Measurements from ENCODE around the gene IL17RB. TPM values are rescaled to one million over a fixed set of nuclear protein-coding genes. Genes with fewer than 3 reads are reported as not detected.

The IL17RB gene
- total and polyA plus RNA-seq, 2 of the 8 experiments (the other 6 are each of a cell fraction or from before 2014, with no cell fraction given) = 7.0 to 24.6 TPM

GRCh38 chr3:53803816-53804695 lies 42.3 kb upstream of the IL17RB start (continued):
- TF ChIP-seq, protein P1, sequence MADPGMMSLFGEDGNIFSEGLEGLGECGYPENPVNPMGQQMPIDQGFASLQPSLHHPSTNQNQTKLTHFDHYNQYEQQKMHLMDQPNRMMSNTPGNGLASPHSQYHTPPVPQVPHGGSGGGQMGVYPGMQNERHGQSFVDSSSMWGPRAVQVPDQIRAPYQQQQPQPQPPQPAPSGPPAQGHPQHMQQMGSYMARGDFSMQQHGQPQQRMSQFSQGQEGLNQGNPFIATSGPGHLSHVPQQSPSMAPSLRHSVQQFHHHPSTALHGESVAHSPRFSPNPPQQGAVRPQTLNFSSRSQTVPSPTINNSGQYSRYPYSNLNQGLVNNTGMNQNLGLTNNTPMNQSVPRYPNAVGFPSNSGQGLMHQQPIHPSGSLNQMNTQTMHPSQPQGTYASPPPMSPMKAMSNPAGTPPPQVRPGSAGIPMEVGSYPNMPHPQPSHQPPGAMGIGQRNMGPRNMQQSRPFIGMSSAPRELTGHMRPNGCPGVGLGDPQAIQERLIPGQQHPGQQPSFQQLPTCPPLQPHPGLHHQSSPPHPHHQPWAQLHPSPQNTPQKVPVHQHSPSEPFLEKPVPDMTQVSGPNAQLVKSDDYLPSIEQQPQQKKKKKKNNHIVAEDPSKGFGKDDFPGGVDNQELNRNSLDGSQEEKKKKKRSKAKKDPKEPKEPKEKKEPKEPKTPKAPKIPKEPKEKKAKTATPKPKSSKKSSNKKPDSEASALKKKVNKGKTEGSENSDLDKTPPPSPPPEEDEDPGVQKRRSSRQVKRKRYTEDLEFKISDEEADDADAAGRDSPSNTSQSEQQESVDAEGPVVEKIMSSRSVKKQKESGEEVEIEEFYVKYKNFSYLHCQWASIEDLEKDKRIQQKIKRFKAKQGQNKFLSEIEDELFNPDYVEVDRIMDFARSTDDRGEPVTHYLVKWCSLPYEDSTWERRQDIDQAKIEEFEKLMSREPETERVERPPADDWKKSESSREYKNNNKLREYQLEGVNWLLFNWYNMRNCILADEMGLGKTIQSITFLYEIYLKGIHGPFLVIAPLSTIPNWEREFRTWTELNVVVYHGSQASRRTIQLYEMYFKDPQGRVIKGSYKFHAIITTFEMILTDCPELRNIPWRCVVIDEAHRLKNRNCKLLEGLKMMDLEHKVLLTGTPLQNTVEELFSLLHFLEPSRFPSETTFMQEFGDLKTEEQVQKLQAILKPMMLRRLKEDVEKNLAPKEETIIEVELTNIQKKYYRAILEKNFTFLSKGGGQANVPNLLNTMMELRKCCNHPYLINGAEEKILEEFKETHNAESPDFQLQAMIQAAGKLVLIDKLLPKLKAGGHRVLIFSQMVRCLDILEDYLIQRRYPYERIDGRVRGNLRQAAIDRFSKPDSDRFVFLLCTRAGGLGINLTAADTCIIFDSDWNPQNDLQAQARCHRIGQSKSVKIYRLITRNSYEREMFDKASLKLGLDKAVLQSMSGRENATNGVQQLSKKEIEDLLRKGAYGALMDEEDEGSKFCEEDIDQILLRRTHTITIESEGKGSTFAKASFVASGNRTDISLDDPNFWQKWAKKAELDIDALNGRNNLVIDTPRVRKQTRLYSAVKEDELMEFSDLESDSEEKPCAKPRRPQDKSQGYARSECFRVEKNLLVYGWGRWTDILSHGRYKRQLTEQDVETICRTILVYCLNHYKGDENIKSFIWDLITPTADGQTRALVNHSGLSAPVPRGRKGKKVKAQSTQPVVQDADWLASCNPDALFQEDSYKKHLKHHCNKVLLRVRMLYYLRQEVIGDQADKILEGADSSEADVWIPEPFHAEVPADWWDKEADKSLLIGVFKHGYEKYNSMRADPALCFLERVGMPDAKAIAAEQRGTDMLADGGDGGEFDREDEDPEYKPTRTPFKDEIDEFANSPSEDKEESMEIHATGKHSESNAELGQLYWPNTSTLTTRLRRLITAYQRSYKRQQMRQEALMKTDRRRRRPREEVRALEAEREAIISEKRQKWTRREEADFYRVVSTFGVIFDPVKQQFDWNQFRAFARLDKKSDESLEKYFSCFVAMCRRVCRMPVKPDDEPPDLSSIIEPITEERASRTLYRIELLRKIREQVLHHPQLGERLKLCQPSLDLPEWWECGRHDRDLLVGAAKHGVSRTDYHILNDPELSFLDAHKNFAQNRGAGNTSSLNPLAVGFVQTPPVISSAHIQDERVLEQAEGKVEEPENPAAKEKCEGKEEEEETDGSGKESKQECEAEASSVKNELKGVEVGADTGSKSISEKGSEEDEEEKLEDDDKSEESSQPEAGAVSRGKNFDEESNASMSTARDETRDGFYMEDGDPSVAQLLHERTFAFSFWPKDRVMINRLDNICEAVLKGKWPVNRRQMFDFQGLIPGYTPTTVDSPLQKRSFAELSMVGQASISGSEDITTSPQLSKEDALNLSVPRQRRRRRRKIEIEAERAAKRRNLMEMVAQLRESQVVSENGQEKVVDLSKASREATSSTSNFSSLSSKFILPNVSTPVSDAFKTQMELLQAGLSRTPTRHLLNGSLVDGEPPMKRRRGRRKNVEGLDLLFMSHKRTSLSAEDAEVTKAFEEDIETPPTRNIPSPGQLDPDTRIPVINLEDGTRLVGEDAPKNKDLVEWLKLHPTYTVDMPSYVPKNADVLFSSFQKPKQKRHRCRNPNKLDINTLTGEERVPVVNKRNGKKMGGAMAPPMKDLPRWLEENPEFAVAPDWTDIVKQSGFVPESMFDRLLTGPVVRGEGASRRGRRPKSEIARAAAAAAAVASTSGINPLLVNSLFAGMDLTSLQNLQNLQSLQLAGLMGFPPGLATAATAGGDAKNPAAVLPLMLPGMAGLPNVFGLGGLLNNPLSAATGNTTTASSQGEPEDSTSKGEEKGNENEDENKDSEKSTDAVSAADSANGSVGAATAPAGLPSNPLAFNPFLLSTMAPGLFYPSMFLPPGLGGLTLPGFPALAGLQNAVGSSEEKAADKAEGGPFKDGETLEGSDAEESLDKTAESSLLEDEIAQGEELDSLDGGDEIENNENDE (IDR thresholded peaks at IDR 0.05; ENCODE audit: insufficient replicate concordance, low read length) = no peak
- TF ChIP-seq, protein P2, sequence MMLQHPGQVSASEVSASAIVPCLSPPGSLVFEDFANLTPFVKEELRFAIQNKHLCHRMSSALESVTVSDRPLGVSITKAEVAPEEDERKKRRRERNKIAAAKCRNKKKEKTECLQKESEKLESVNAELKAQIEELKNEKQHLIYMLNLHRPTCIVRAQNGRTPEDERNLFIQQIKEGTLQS (IDR thresholded peaks at IDR 0.05; ENCODE audit: insufficient read depth, low read depth, low read length) = no peak
- TF ChIP-seq POU5F1 (IDR thresholded peaks at IDR 0.05; ENCODE audit: low read depth, low read length) = no peak
- TF ChIP-seq GTF2F1 (IDR thresholded peaks at IDR 0.05; ENCODE audit: borderline replicate concordance, low read depth, low read length) = no peak
- TF ChIP-seq NRF1 (IDR thresholded peaks at IDR 0.05; ENCODE audit: low read depth, low read length) = no peak
- no peak for TF ChIP-seq TBP (IDR thresholded peaks at IDR 0.05; ENCODE audit: low read depth, low read length)
- no peak for TF ChIP-seq CHD1 (IDR thresholded peaks at IDR 0.05; ENCODE audit: low read depth, low read length)
- TF ChIP-seq KDM1A (IDR thresholded peaks at IDR 0.05; ENCODE audit: borderline replicate concordance, low read length) = no peak
